Caco-2 (cell line): ENCODE measurements around the gene CYGB. TPM values are rescaled to one million over a fixed set of nuclear protein-coding genes. Genes with fewer than 3 reads are reported as not detected.
A peak's percentile ranks its signal among the peaks of the same experiment; 100 is the strongest.

ENCODE experiments used
- BruUV-seq: library from RNA; stranded (reverse); fragments of 400-500 nt; replicated peaks from 2 replicates; lab custom pipeline; 2021; lab: Mats Ljungman, UMichigan
- CTCF ChIA-PET: fragments of 300-600 bp; sonication (Branson Sonifier 250); formaldehyde crosslinking; loops from one replicate; lab custom pipeline; 2022; ENCODE audit warnings: antibody characterized with exemption; lab: Charles Lee
- POLR2A ChIA-PET: fragments of 300-600 bp; sonication (Branson Sonifier 250); formaldehyde crosslinking; loops from one replicate; lab custom pipeline; 2022; ENCODE audit warnings: antibody characterized with exemption; lab: Charles Lee
- DNase-seq, 2 experiments: peaks; one replicate each; pipeline versions ENCODE4 v3.0.0 to v3.0.0-alpha.2; 2020 to 2022
- H3K27me3 ChIP-seq: replicated peaks from 2 replicates; pipeline ENCODE4 v1.6.0; 2011; ENCODE audit warnings: low read length; ENCODE audit not compliant: control insufficient read depth, insufficient read depth
- H3K36me3 ChIP-seq: 2 replicates; pipeline ENCODE4 v1.5.1; 2011; ENCODE audit warnings: low read length; ENCODE audit not compliant: control insufficient read depth, insufficient read depth
- H3K4me1 ChIP-seq: fragments of 250-450 bp; sonication (Bioruptor Pico); 2 replicates; pipeline ENCODE4 v1.5.1; 2020; ENCODE audit warnings: mild to moderate bottlenecking
- H3K4me3 ChIP-seq: 2 replicates; pipeline ENCODE4 v1.5.1; 2011; ENCODE audit warnings: low read depth, mild to moderate bottlenecking, control low read depth, low read length
- H3K9me3 ChIP-seq: fragments of 250-450 bp; sonication (Bioruptor Pico); 2 replicates; pipeline ENCODE4 v1.5.1; 2020; ENCODE audit warnings: mild to moderate bottlenecking, moderate library complexity
- H3K27ac Mint-ChIP-seq: one replicate; pipeline ENCODE4 v1.8.0; 2022; ENCODE audit warnings: mixed read lengths; ENCODE audit not compliant: unreplicated experiment
- H3K27me3 Mint-ChIP-seq: one replicate; pipeline ENCODE4 v1.8.0; 2022; ENCODE audit warnings: mixed read lengths; ENCODE audit not compliant: insufficient read depth, unreplicated experiment
- H3K36me3 Mint-ChIP-seq: one replicate; pipeline ENCODE4 v1.8.0; 2022; ENCODE audit warnings: mild to moderate bottlenecking, mixed read lengths; ENCODE audit not compliant: insufficient read depth, unreplicated experiment
- H3K4me1 Mint-ChIP-seq: one replicate; pipeline ENCODE4 v1.8.0; 2022; ENCODE audit warnings: low read depth, mixed read lengths; ENCODE audit not compliant: unreplicated experiment
- H3K4me3 Mint-ChIP-seq: one replicate; pipeline ENCODE4 v1.8.0; 2022; ENCODE audit warnings: mild to moderate bottlenecking, moderate library complexity, mixed read lengths; ENCODE audit not compliant: unreplicated experiment
- H3K9me3 Mint-ChIP-seq: one replicate; pipeline ENCODE4 v1.8.0; 2022; ENCODE audit warnings: mixed read lengths; ENCODE audit not compliant: unreplicated experiment
- CTCF ChIP-seq, 2 experiments: fragments of 200-600 bp in 1 of 2; IDR thresholded peaks; 1 replicate in 1 of 2; 2 replicates in 1 of 2; pipeline versions ENCODE4 v1.5.1 to v1.8.0; 2011 to 2022; ENCODE audit warnings: antibody characterized with exemption in 1 of 2, control low read depth in 1 of 2, inconsistent platforms in 1 of 2, low read depth in 1 of 2, low read length in 1 of 2, mild to moderate bottlenecking in 1 of 2, moderate library complexity in 1 of 2; ENCODE audit not compliant: insufficient read depth in 1 of 2, severe bottlenecking in 1 of 2, unreplicated experiment in 1 of 2
- intact Hi-C: fragments of 100-400 bp; cut with micrococcal nuclease; formaldehyde crosslinking; loops from one replicate; pipeline ENCODE4 v1.10.0; 2022; ENCODE audit not compliant: unreplicated experiment
- total RNA-seq: library from RNA; stranded (reverse); gene quantifications from 2 replicates; pipeline ENCODE4 v1.2.3, GENCODE V29; 2022

The CYGB gene
- total RNA-seq, 1 experiment from 2014 or later, result 0.32 TPM

GRCh38 chr17:76584427-76585032 lies 47.0 kb upstream of the CYGB start:
- H3K27me3 Mint-ChIP-seq, result no peaks in the 10 kb centered on the region
- DNase-seq, result no peak
- H3K9me3 Mint-ChIP-seq, result no peaks in the 10 kb centered on the region
- POLR2A ChIA-PET, result interaction anchor here (0.6 kb wide), 1 partner anchor 68 kb away, joined by 4 read pairs; no protein-coding TSS in a partner anchor
- H3K4me3 Mint-ChIP-seq, result peak overlapping the region; percentile 62
- Histone ChIP-seq H3K27me3 (no peaks in the 10 kb centered on the region), H3K4me3 (no peak overlapping the region), H3K36me3 (no peaks in the 10 kb centered on the region), H3K4me1 (peaks cover 27% of the 10 kb centered on the region), H3K9me3 (no peaks in the 10 kb centered on the region)
- BruUV-seq, result no TSS peak
- H3K4me1 Mint-ChIP-seq, result peaks cover 14% of the 10 kb centered on the region
- TF ChIP-seq CTCF (IDR thresholded peaks at IDR 0.05; ENCODE audit: insufficient read depth in 1 of 2, low read depth in 1 of 2, low read length in 1 of 2, severe bottlenecking in 1 of 2, unreplicated experiment in 1 of 2), result no peak
- intact Hi-C loops, result loop anchor here (5.0 kb wide), 1 partner anchor 38 kb away; no protein-coding TSS in a partner anchor
- no peak overlapping the region for H3K27ac Mint-ChIP-seq
- CTCF ChIA-PET, result interaction anchor here (0.5 kb wide), 1 partner anchor 94 kb away, joined by 3 read pairs; no protein-coding TSS in a partner anchor
- no peaks in the 10 kb centered on the region for H3K36me3 Mint-ChIP-seq

DNA sequence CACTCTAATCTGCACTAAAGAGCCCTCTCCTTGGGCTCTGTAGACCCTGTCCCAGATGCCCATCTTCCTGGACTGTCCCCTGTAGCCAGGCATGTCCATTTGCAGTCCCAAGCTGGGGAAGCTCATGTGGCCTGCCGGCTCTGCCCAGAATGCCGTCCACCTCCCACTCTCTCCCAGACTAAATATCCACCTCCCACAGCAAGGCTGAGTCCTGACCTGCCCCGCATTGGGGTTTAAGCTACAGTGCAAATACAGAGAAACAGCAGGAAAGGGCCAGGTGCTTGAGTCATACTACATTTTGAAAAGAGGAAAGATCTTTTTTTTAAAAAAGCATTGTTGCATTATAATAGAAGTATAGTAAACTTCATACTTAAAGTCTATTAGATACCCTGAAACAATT lies 45.2 kb upstream of the CYGB start:
- Histone ChIP-seq H3K9me3 (no peaks in the 10 kb centered on the region), H3K4me3 (no peak overlapping the region), H3K27me3 (no peaks in the 10 kb centered on the region), H3K4me1 (peaks cover 12% of the 10 kb centered on the region), H3K36me3 (no peaks in the 10 kb centered on the region)
- H3K4me1 Mint-ChIP-seq, result no peaks in the 10 kb centered on the region
- no TSS peak for BruUV-seq
- H3K4me3 Mint-ChIP-seq, result no peak overlapping the region
- ChIA-PET POLR2A (no interaction called here), CTCF (interaction anchor here (0.8 kb wide), 1 partner anchor 13 kb away, joined by 3 read pairs; a partner anchor contains a TSS)
- no peaks in the 10 kb centered on the region for H3K9me3 Mint-ChIP-seq
- no peak overlapping the region for H3K27ac Mint-ChIP-seq
- no peak for DNase-seq
- intact Hi-C loops, result no loop called here
- H3K27me3 Mint-ChIP-seq, result no peaks in the 10 kb centered on the region
- no peaks in the 10 kb centered on the region for H3K36me3 Mint-ChIP-seq
- no peak for TF ChIP-seq CTCF (IDR thresholded peaks at IDR 0.05; ENCODE audit: insufficient read depth in 1 of 2, low read depth in 1 of 2, low read length in 1 of 2, severe bottlenecking in 1 of 2, unreplicated experiment in 1 of 2)

- Histone ChIP-seq H3K4me3 (no peak overlapping the region), H3K9me3 (no peaks in the 10 kb centered on the region), H3K36me3 (no peaks in the 10 kb centered on the region), H3K4me1 (peaks cover 12% of the 10 kb centered on the region), H3K27me3 (no peaks in the 10 kb centered on the region)
- Mint-ChIP-seq H3K36me3 (no peaks in the 10 kb centered on the region), H3K27me3 (no peaks in the 10 kb centered on the region), H3K9me3 (no peaks in the 10 kb centered on the region), H3K4me3 (no peak overlapping the region), H3K27ac (no peak overlapping the region), H3K4me1 (no peaks in the 10 kb centered on the region)
- no TSS peak for BruUV-seq
- ChIA-PET CTCF (interaction anchor here (0.6 kb wide), 1 partner anchor 32 kb away, joined by 4 read pairs; no protein-coding TSS in a partner anchor), POLR2A (no interaction called here)
- intact Hi-C loops, result no loop called here
- TF ChIP-seq CTCF (IDR thresholded peaks at IDR 0.05; ENCODE audit: insufficient read depth in 1 of 2, low read depth in 1 of 2, low read length in 1 of 2, severe bottlenecking in 1 of 2, unreplicated experiment in 1 of 2), result no peak
- no peak for DNase-seq
These were observed 44.0 kb upstream of the CYGB start for GRCh38 chr17:76581515-76581914.
